ENCODE measurements around the gene CCDC78.
A peak's percentile ranks its signal among the peaks of the same experiment; 100 is the strongest.

The CCDC78 gene

GRCh38 chr16:722835-723633 lies 3.2 kb downstream of the CCDC78 start:
- no peak for DNase-seq

GRCh38 chr16:721765-722540 lies 4.3 kb downstream of the CCDC78 start:
- no peak for DNase-seq

GRCh38 chr16:720990-721764 lies 5.1 kb downstream of the CCDC78 start, which contains the start of gene ANTKMT:
ANTKMT (plus strand) TSS chr16:721146; CDS start chr16:721275, 129 bp downstream.
- DNase-seq = peak; percentile 83

DNA sequence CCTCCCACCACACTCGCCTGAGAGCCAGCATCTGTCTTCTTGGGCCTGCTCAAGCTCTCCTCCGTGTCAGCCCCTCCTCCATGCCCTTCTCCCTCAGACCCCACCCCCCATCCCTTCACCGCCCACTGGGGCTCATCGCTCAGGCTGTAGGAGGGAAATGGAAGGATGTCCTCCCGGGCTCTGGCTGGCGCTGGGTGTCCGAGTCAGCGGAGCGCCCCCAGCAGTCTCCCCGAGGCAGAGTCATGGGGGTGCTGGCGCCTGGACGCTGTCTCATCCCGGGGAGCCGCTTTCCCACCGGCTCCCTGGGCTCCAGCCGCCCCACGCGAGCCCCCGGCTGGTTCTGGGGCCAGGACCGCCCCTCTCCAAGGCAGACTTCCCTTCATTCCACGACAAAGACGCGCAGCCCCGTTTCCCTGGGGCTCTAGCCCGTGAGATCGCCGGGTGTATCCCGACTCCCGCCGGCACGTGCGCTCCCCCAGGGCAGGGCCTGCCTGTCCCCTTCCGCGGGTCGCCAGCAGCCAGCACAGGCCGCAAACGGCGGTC lies 5.7 kb downstream of the CCDC78 start:
- DNase-seq = peak; percentile 55

DNA sequence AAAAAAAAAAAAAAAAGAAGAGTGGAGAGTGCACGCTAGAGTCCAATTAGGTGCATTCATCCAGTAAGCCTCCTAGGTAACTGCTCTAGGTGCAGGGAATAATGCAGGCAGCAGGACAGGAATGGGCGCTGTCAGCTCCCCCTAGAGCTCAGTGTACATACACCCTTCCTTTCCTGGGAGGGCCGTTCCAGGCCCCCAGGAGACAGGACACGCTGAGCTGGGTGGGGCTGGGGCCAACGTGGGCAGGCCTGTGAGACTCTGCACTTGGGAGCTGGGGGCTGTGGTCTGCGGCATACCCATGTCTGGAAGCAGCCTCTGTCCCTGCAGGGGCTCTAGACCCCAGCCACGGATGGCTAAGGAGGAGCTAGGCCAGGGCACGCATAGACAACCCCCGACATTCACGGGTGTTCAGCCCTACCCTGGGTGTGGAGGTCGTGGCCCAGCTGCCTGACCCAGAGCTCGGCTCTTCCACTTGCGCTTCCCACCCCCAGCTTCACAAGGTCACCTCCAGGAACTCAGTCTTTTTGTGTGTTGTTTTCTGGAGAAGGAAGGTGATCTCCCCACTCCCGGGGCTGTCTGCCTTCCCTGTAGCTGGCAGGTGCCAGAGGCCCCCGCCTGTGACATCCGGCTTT lies 6.3 kb downstream of the CCDC78 start:
- no peak for DNase-seq

- DNase-seq = no peak
Observed at GRCh38 chr16:718922-719321, 7.3 kb downstream of the CCDC78 start.

DNA sequence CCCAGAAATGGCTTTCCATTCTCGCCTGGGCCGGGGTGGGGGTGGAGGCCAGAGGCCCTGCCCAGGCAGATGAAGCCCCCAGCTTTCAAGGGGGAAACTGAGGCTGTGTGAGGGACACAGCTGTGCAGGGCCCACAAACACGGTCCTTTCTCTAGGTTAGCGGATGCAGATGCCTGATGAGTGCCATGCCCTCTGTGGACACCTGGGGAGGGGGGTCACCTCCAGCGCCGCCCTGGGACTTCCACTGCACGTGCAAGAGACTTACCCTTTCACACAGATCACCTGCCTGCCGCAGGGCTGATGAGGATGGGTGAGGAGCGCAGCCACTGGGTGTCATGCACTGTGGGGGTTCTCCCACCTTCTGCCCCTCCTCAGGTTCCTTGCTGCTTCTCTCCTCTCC lies 7.9 kb downstream of the CCDC78 start:
- DNase-seq = no peak

DNA sequence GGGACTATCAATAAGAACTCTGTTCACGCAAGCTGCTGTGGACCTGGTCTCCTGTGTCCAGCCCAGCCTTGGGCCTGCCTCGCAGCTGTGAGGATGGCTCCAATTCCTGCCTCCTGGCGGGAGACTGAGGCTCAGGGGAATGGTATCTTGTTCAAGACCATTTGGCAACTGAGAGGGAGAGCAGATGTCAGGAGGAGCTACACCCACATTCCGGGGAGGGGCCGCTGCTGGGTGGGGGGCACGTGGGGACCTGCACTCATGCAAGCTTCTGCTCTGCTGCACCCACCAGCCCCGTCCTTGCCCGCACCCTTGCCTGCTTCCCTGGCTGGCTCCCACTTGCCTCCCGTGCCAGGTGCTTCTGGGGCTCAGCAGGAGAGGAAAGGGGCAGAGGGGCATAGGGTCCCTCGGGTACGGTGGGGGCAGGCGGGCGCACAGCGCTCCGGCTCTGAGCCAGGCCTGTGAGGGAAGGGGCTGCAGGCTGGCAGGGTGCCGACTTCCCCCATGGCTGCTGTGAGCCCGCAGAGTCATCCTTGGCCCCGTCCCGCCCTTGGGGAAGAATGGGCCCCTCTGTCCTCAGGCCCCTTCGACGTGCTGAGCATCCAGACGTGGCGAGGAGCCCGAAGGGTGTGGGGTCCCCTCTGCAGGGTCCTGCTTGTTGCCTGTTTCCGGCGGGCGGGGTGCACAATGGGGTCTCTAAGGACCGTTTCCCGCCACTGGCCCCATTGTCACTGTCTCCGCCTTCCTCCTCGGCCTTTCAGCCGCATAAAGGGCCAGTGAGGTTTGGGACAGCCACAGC lies 8.6 kb downstream of the CCDC78 start:
- DNase-seq = no peak

GRCh38 chr16:716768-717325 lies 9.4 kb downstream of the CCDC78 start:
- no peak for DNase-seq

GRCh38 chr16:716200-716568 lies 10.1 kb downstream of the CCDC78 start:
- no peak for DNase-seq

DNA sequence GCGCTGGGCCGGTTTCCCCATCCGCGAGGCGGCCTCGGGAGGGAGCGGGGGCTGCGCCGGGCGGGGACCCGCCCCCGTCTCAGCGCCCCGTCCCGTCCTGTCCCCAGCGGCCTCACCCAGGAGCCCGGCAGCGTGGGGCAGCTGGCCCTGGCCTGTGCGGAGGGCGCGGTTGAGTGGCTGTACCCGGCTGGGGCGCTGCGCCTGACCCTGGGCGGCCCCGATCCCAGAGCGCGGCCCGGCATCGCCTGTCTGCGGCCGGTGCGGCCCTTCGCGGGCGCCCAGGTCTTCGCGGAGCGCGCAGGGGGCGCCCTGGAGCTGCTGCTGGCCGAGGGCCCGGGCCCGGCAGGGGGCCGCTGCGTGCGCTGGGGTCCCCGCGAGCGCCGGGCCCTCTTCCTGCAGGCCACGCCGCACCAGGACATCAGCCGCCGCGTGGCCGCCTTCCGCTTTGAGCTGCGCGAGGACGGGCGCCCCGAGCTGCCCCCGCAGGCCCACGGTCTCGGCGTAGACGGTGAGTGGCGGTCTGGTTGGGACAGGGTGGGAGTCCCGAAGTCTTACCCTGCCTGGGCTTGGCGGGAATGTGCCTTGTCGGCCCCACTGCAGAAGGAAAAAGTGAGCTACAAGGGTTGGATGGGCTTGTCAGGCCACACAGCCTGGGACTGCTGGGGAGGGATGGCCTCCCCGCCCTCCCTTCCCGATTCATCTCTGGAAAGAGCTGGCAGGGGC lies 10.6 kb downstream of the CCDC78 start:
- peak; percentile 35 for DNase-seq

- peak; percentile 96 for DNase-seq
Observed at GRCh38 chr16:714558-715476, 11.4 kb downstream of the CCDC78 start, which contains the start of gene METRN. METRN (plus strand) TSS chr16:715118; CDS start chr16:715290, 172 bp downstream.

- DNase-seq = no peak
Observed at GRCh38 chr16:714079-714478, 12.2 kb downstream of the CCDC78 start.

DNA sequence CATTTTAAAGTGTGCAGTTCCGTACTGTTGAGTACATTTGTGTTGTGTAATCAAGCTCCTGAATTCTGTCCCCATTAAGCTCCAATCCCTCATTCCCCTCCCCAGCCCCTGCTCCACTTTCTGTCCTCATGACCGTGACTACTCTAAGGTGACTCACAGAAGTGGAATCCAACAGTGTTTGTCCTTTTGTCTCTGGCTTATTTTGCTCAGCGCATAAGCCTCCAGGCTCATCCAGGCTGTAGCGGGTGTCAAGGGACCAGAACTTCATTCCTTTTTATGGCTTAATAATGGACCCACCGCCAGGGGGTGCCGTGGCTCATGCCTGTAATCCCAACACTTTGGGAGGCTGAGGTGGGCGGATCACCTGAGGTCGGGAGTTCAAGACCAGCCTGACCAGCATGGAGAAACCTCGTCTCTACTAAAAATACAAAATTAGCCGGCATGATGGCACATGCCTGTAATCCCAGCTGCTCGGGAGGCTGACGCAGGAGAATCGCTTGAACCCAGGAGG lies 13.4 kb downstream of the CCDC78 start:
- peak; percentile 68 for DNase-seq

GRCh38 chr16:711548-712320 lies 14.5 kb downstream of the CCDC78 start:
- DNase-seq = peak; percentile 89

- no peak for DNase-seq
Observed at GRCh38 chr16:711084-711483, 15.2 kb downstream of the CCDC78 start.

DNA sequence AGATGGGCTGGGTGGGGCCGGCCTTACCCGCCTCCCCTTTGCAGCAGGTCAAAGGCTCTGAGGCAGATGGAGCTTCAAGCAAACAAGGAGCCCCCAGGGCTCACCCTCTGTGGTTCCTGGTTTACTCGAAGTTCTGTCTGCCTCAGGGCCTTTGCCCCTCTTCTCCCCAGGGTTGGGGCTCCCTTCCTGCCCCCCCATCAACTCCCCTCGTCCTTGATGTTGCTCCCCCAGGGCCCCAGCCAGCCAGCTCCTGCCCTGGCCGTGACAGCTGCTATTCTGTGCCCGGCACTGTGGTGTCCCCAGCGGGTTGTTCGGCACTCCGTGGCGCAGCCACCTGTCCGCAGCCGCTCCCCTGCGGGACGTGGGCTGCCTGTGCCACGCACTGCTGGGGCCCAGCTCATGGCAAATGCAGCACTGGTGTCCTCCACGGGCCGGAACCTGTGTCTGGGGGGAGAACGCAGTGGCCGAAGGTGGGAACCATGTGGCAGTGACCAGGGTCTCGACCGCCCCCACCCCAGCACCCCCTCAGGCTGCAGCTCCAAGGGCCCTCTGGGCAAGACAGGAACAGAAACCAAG lies 15.7 kb downstream of the CCDC78 start:
- no peak for DNase-seq
